Adipocyte (in vitro differentiated cells): ENCODE measurements around the gene LRRC15.

Experiments used
- DNase-seq: peaks from one replicate; pipeline ENCODE4 v3.0.0-alpha.2; 2015; ENCODE audit warnings: low read depth
- H3K27me3 ChIP-seq: replicated peaks from 2 replicates; pipeline ENCODE4 v1.7.0; 2013; ENCODE audit warnings: mild to moderate bottlenecking, low read length, moderate library complexity; ENCODE audit not compliant: control insufficient read depth, insufficient read depth
- H3K36me3 ChIP-seq: 2 replicates; pipeline ENCODE4 v1.7.0; 2013; ENCODE audit warnings: low read length, mild to moderate bottlenecking, moderate library complexity; ENCODE audit not compliant: control insufficient read depth, insufficient read depth, severe bottlenecking
- H3K4me1 ChIP-seq: 2 replicates; pipeline ENCODE4 v1.7.0; 2013; ENCODE audit warnings: mild to moderate bottlenecking, low read length, moderate library complexity; ENCODE audit not compliant: control insufficient read depth, insufficient read depth
- H3K4me3 ChIP-seq: 2 replicates; pipeline ENCODE4 v1.7.0; 2013; ENCODE audit warnings: mild to moderate bottlenecking, low read length, moderate library complexity
- H3K9ac ChIP-seq: 2 replicates; pipeline ENCODE4 v1.7.0; 2013; ENCODE audit warnings: mild to moderate bottlenecking, low read length, moderate library complexity
- H3K9me3 ChIP-seq: 2 replicates; pipeline ENCODE4 v1.7.0; 2013; ENCODE audit warnings: mild to moderate bottlenecking, low read length, moderate library complexity; ENCODE audit not compliant: control insufficient read depth

The LRRC15 gene

GRCh38 chr3:194324823-194325327 lies 44.7 kb downstream of the LRRC15 start:
- H3K27me3 ChIP-seq: peaks cover 10% of the 10 kb centered on the region
- no peak for DNase-seq
- H3K36me3 ChIP-seq: no peaks in the 10 kb centered on the region
- no peak overlapping the region for H3K9ac ChIP-seq
- H3K4me3 ChIP-seq: no peak overlapping the region
- peaks cover 7% of the 10 kb centered on the region for H3K4me1 ChIP-seq
- peaks cover 2% of the 10 kb centered on the region for H3K9me3 ChIP-seq

GRCh38 chr3:194323785-194324735 lies 45.5 kb downstream of the LRRC15 start:
- Histone ChIP-seq H3K36me3 (no peaks in the 10 kb centered on the region), H3K4me3 (peak overlapping the region; percentile 67), H3K9me3 (peaks cover 10% of the 10 kb centered on the region), H3K9ac (no peak overlapping the region), H3K4me1 (peaks cover 7% of the 10 kb centered on the region), H3K27me3 (peaks cover 18% of the 10 kb centered on the region)
- DNase-seq: no peak

GRCh38 chr3:194322678-194323211 lies 46.8 kb downstream of the LRRC15 start:
- Histone ChIP-seq H3K9ac (no peak overlapping the region), H3K27me3 (peaks cover 19% of the 10 kb centered on the region), H3K36me3 (no peaks in the 10 kb centered on the region), H3K9me3 (peaks cover 22% of the 10 kb centered on the region), H3K4me1 (peaks cover 7% of the 10 kb centered on the region), H3K4me3 (no peak overlapping the region)
- peak; percentile 38 for DNase-seq

DNA sequence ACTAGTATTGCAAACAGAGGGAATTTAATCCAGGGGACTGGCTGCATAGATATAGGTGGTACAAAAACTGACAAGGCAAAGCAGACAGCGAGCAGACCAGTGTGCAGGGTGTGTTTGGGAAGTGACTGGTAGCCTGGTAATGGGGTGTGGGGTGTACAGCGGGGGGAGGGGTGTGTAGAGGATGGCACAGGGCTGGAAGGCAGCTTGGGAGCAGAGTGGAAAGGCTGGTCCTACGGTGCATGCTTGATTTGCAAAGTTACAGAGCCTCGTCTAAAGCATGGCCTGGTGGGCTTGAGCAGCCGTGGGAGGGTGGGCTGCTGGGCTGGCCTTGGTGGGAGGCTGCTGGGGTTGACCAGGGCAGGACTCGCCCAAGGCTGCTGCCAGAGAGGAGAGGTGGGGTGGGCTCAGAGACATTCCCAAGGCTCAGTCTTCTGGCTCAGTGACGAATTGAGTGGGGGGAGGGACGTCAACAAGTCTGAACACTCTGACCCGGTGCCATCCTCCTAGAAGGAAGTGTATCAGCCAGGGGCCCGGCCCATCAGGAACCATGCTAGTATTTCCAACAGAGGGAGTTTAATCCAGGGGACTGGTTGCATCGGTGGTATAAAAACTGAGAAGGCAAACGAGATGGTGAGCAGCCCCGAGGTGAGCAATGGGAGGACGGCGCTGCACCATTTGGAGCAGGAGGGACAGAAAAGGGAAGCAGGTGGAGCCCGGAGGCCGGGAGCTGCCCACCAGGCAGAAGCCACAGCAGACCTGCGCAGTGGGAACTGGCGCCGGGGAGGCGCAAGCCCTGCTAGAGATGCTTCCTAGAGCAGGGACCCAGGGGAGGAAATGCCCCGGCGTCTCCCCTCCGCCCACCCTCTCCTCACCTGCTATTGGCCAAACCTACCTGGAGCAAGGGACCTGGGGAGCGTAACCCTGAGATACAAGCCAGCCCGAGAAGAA lies 47.6 kb downstream of the LRRC15 start:
- no peaks in the 10 kb centered on the region for H3K36me3 ChIP-seq
- H3K27me3 ChIP-seq: peaks cover 26% of the 10 kb centered on the region
- peaks cover 7% of the 10 kb centered on the region for H3K4me1 ChIP-seq
- H3K9ac ChIP-seq: no peak overlapping the region
- no peak for DNase-seq
- H3K4me3 ChIP-seq: no peak overlapping the region
- peaks cover 22% of the 10 kb centered on the region for H3K9me3 ChIP-seq

- H3K4me3 ChIP-seq: no peak overlapping the region
- peaks cover 7% of the 10 kb centered on the region for H3K4me1 ChIP-seq
Measured at GRCh38 chr3:194320744-194321243, 48.7 kb downstream of the LRRC15 start.

GRCh38 chr3:194320100-194320499 lies 49.4 kb downstream of the LRRC15 start:
- Histone ChIP-seq H3K36me3 (no peaks in the 10 kb centered on the region), H3K4me1 (peaks cover 11% of the 10 kb centered on the region), H3K9me3 (peaks cover 22% of the 10 kb centered on the region), H3K9ac (no peak overlapping the region), H3K4me3 (no peak overlapping the region), H3K27me3 (peaks cover 26% of the 10 kb centered on the region)
- no peak for DNase-seq

More at GRCh38 chr3:194320744-194321243, 48.7 kb downstream of the LRRC15 start:
- Histone ChIP-seq H3K9me3 (peaks cover 22% of the 10 kb centered on the region), H3K36me3 (no peaks in the 10 kb centered on the region), H3K27me3 (peaks cover 26% of the 10 kb centered on the region), H3K9ac (no peak overlapping the region)
- no peak for DNase-seq

GRCh38 chr3:194318511-194319161 lies 50.9 kb downstream of the LRRC15 start:
- Histone ChIP-seq H3K4me1 (peaks cover 19% of the 10 kb centered on the region), H3K4me3 (no peak overlapping the region)
- DNase-seq: no peak

GRCh38 chr3:194316918-194317317 lies 52.6 kb downstream of the LRRC15 start:
- Histone ChIP-seq H3K9me3 (peaks cover 22% of the 10 kb centered on the region), H3K27me3 (peaks cover 26% of the 10 kb centered on the region), H3K4me3 (no peak overlapping the region), H3K36me3 (no peaks in the 10 kb centered on the region), H3K9ac (no peak overlapping the region), H3K4me1 (peaks cover 33% of the 10 kb centered on the region)
- DNase-seq: no peak

More at GRCh38 chr3:194318511-194319161, 50.9 kb downstream of the LRRC15 start:
- no peak overlapping the region for H3K9ac ChIP-seq
- peaks cover 22% of the 10 kb centered on the region for H3K9me3 ChIP-seq
- peaks cover 26% of the 10 kb centered on the region for H3K27me3 ChIP-seq
- no peaks in the 10 kb centered on the region for H3K36me3 ChIP-seq

- peaks cover 33% of the 10 kb centered on the region for H3K4me1 ChIP-seq
- no peak for DNase-seq
- peak overlapping the region; percentile 68 for H3K4me3 ChIP-seq
- peak overlapping the region; percentile 27 for H3K9ac ChIP-seq
- peaks cover 22% of the 10 kb centered on the region for H3K9me3 ChIP-seq
- peaks cover 26% of the 10 kb centered on the region for H3K27me3 ChIP-seq
- H3K36me3 ChIP-seq: no peaks in the 10 kb centered on the region
Measured at GRCh38 chr3:194315965-194316361, 53.6 kb downstream of the LRRC15 start.
